Heart left ventricle (tissue), 13 donors: ENCODE measurements around the gene VIM.

ENCODE experiments used
- POLR2A ChIP-seq, 2 donors: fragments of 450-650 bp; IDR thresholded peaks; one replicate each; pipeline ENCODE4 v1.6.1; 2017; ENCODE audit warnings: antibody characterized with exemption in 2 of 2, mild to moderate bottlenecking in 2 of 2, moderate library complexity in 2 of 2
- TF ChIP-seq, protein P1 (sequence below), 12 donors: fragments of 200-600 bp; sonication (generic) in 4 of 12; IDR thresholded peaks; one replicate each; pipeline versions ENCODE4 v1.5.0 to v1.8.0; 2018 to 2022; ENCODE audit warnings: antibody characterized with exemption in 12 of 12, mild to moderate bottlenecking in 5 of 12
- donor health status: ischemic (EF 13 %, LVEDD 7.1; RV severe dilation, severe dysfunction).
- donor health status: DM: no; HTN: yes; CAD: no.
- donor health status: DM: no; HTN: no; CAD: no.
- donor health status: ischemic (EF 25% LVEDD 6.9; RV normal size, moderate dysfunction).
- donor health status: ischemic (EF 25% LVEDD 5.7; RV mildly dilated, moderate dysfunction).
- donor health status: ischemic (EF 35%, LVEDD 5.7; RV mildly dilated, moderate dysfunction).
- donor health status: nonischemic (EF 11% LVEDD 7.7; RV severe dilation, severe dysfunction).
- donor health status: DM: yes; HTN: yes; CAD: no.
- donor health status: PGD.
- donor health status: ischemic (EF 29% LVEDD 5.4; RV normal size, mild dysfunction).
- donor health status: nonischemic (EF 23%, LVEDD 6.1; RV moderate dilation, normal function).

DNA sequence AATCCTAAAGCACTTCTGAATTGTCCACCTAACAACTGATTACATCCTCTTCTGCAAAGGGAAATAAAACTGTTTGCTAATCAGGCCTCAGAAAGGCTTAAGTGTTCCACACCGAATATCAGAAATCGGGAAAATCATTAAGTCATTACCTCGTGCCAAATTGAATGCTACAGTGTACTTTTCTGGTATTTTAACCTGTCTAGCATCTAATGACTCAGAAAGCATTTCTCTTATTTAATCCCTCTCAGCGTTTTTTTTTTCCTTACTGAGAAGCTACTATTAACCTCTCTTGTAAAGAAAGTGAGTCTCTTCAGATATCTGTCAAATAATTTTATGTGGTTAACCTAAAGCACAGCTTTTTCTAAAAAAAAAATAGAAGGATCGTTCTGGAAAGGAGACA is 28.6 kb downstream of the VIM start:
- TF ChIP-seq, protein P1, sequence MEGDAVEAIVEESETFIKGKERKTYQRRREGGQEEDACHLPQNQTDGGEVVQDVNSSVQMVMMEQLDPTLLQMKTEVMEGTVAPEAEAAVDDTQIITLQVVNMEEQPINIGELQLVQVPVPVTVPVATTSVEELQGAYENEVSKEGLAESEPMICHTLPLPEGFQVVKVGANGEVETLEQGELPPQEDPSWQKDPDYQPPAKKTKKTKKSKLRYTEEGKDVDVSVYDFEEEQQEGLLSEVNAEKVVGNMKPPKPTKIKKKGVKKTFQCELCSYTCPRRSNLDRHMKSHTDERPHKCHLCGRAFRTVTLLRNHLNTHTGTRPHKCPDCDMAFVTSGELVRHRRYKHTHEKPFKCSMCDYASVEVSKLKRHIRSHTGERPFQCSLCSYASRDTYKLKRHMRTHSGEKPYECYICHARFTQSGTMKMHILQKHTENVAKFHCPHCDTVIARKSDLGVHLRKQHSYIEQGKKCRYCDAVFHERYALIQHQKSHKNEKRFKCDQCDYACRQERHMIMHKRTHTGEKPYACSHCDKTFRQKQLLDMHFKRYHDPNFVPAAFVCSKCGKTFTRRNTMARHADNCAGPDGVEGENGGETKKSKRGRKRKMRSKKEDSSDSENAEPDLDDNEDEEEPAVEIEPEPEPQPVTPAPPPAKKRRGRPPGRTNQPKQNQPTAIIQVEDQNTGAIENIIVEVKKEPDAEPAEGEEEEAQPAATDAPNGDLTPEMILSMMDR (IDR thresholded peaks at IDR 0.05): no peak
- TF ChIP-seq POLR2A (IDR thresholded peaks at IDR 0.05): no peak
